Ascending aorta (tissue), 2 donors: Measurements from ENCODE around the gene MUSK. TPM values are rescaled to one million over a fixed set of nuclear protein-coding genes. Genes with fewer than 3 reads are reported as not detected.
A peak's percentile ranks its signal among the peaks of the same experiment; 100 is the strongest.
"Not testable (repeated sequence)": the region's sequence is repeated elsewhere in the genome, so short reads cannot be mapped to it uniquely, and the experiment has no call there.

Source experiments
- DNase-seq, 2 donors: peaks; one replicate each; pipeline ENCODE4 v3.0.0-alpha.2; 2019; ENCODE audit warnings: low spot score in 2 of 2
- H3K27ac ChIP-seq, 2 donors: fragments of 200-600 bp; sonication (generic); one replicate each; pipeline ENCODE4 v1.5.1; 2016 to 2017; ENCODE audit warnings: mild to moderate bottlenecking in 1 of 2
- H3K27me3 ChIP-seq: fragments of 200-600 bp; sonication (generic); one replicate; pipeline ENCODE4 v1.5.1; 2017
- H3K36me3 ChIP-seq, 2 donors: fragments of 200-600 bp; sonication (generic); one replicate each; pipeline ENCODE4 v1.5.1; 2016
- H3K4me1 ChIP-seq, 2 donors: fragments of 200-600 bp; sonication (generic); one replicate each; pipeline ENCODE4 v1.5.1; 2016 to 2017; ENCODE audit warnings: mild to moderate bottlenecking in 1 of 2
- H3K4me3 ChIP-seq, 2 donors: fragments of 200-600 bp; sonication (generic); one replicate each; pipeline ENCODE4 v1.5.1; 2016 to 2017; ENCODE audit warnings: mild to moderate bottlenecking in 1 of 2
- H3K9me3 ChIP-seq, 2 donors: fragments of 200-600 bp; sonication (generic); one replicate each; pipeline ENCODE4 v1.5.1; 2016
- intact Hi-C: fragments of 100-400 bp; cut with DNase I; formaldehyde crosslinking; loops from one replicate; pipeline ENCODE4 v1.15.1; 2023
- total RNA-seq: library from RNA; depleted of rRNA; stranded (reverse); fragments of >200 nt; gene quantifications from one replicate; pipeline ENCODE4 v1.1.0, GENCODE V29; 2016
- TF ChIP-seq, protein P1 (sequence below), 3 experiments: fragments of 200-600 bp in 2 of 3; fragments of 450-650 bp in 1 of 3; sonication (generic) in 2 of 3; IDR thresholded peaks; one replicate each; pipeline ENCODE4 v1.5.1; 2016 to 2019; ENCODE audit warnings: antibody characterized with exemption in 3 of 3, mild to moderate bottlenecking in 1 of 3, moderate library complexity in 1 of 3

The MUSK gene
- total RNA-seq, 1 donor from 2014 or later: not detected

- DNase-seq: no peak
- Histone ChIP-seq H3K4me3 (no peak overlapping the region), H3K4me1 (peaks cover 0 to 14% of the 10 kb centered on the region in 2 donors), H3K9me3 (no peaks in the 10 kb centered on the region), H3K27ac (peak overlapping the region; percentile 45 to 48), H3K36me3 (no peaks in the 10 kb centered on the region), H3K27me3 (no peaks in the 10 kb centered on the region)
- TF ChIP-seq, protein P1, sequence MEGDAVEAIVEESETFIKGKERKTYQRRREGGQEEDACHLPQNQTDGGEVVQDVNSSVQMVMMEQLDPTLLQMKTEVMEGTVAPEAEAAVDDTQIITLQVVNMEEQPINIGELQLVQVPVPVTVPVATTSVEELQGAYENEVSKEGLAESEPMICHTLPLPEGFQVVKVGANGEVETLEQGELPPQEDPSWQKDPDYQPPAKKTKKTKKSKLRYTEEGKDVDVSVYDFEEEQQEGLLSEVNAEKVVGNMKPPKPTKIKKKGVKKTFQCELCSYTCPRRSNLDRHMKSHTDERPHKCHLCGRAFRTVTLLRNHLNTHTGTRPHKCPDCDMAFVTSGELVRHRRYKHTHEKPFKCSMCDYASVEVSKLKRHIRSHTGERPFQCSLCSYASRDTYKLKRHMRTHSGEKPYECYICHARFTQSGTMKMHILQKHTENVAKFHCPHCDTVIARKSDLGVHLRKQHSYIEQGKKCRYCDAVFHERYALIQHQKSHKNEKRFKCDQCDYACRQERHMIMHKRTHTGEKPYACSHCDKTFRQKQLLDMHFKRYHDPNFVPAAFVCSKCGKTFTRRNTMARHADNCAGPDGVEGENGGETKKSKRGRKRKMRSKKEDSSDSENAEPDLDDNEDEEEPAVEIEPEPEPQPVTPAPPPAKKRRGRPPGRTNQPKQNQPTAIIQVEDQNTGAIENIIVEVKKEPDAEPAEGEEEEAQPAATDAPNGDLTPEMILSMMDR (IDR thresholded peaks at IDR 0.05): no peak
- intact Hi-C loops: no loop called here
These were observed 108.7 kb downstream of the MUSK start for GRCh38 chr9:110777196-110777875.

DNA sequence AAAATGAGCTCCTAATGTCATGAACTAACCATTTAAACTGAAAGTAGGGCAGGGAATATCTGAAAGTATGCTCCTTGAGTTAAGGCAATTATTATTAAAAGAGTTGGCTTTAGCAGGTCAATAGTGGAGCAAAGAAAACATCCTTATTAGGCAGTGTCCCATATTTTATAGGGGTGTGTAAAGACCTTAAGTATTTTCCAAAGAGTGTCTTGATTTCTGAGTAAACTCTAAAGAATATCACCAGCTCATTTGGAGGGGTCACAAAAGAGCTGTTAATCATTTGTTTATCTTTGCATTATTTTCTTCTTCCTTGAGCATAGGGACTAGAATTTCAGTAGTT lies 109.3 kb downstream of the MUSK start:
- Histone ChIP-seq H3K4me3 (no peak overlapping the region), H3K27me3 (no peaks in the 10 kb centered on the region), H3K27ac (peak overlapping the region; percentile 45 to 48), H3K36me3 (no peaks in the 10 kb centered on the region), H3K4me1 (peaks cover 0 to 14% of the 10 kb centered on the region in 2 donors), H3K9me3 (no peaks in the 10 kb centered on the region)
- TF ChIP-seq, protein P1 (IDR thresholded peaks at IDR 0.05): no peak
- intact Hi-C loops: no loop called here
- DNase-seq: no peak

GRCh38 chr9:110782701-110783100 lies 114.1 kb downstream of the MUSK start:
- Histone ChIP-seq H3K27me3 (no peaks in the 10 kb centered on the region), H3K9me3 (no peaks in the 10 kb centered on the region), H3K4me3 (no peak overlapping the region), H3K27ac (no peak overlapping the region), H3K36me3 (no peaks in the 10 kb centered on the region), H3K4me1 (peaks cover 0 to 6% of the 10 kb centered on the region in 2 donors)
- no peak for DNase-seq
- intact Hi-C loops: no loop called here
- TF ChIP-seq, protein P1 (IDR thresholded peaks at IDR 0.05): no peak

GRCh38 chr9:110784309-110784708 lies 115.7 kb downstream of the MUSK start:
- no peak for DNase-seq
- intact Hi-C loops: no loop called here
- peaks cover 0 to 6% of the 10 kb centered on the region in 2 donors for H3K4me1 ChIP-seq
- H3K36me3 ChIP-seq: no peaks in the 10 kb centered on the region
- no peak overlapping the region for H3K4me3 ChIP-seq
- H3K27ac ChIP-seq: no peak overlapping the region
- H3K27me3 ChIP-seq: no peaks in the 10 kb centered on the region
- no peaks in the 10 kb centered on the region for H3K9me3 ChIP-seq
- TF ChIP-seq, protein P1 (IDR thresholded peaks at IDR 0.05): no peak

- Histone ChIP-seq H3K9me3 (no peaks in the 10 kb centered on the region), H3K27ac (peak overlapping the region in 1 of 2 donors; percentile 56), H3K4me3 (peak overlapping the region in 1 of 2 donors; percentile 36), H3K4me1 (peaks cover 0 to 6% of the 10 kb centered on the region in 2 donors), H3K27me3 (no peaks in the 10 kb centered on the region), H3K36me3 (no peaks in the 10 kb centered on the region)
- TF ChIP-seq, protein P1 (IDR thresholded peaks at IDR 0.05): no peak
- intact Hi-C loops: no loop called here
- DNase-seq: no peak
These were observed 116.6 kb downstream of the MUSK start for GRCh38 chr9:110785166-110785565.

GRCh38 chr9:110788396-110788795 lies 119.8 kb downstream of the MUSK start:
- H3K36me3 ChIP-seq, H3K9me3 ChIP-seq, H3K27me3 ChIP-seq, H3K4me1 ChIP-seq, intact Hi-C loops, DNase-seq, H3K4me3 ChIP-seq, H3K27ac ChIP-seq: not testable (repeated sequence)
